Effector CD4-positive, alpha-beta T cell (primary cell): ENCODE measurements around the gene HLA-DRB1.
"Not testable (repeated sequence)": the region's sequence is repeated elsewhere in the genome, so short reads cannot be mapped to it uniquely, and the experiment has no call there.

ENCODE experiments used
- DNase-seq: peaks from one replicate; pipeline ENCODE4 v3.0.0-alpha.2; 2020

Gene HLA-DRB1

DNA sequence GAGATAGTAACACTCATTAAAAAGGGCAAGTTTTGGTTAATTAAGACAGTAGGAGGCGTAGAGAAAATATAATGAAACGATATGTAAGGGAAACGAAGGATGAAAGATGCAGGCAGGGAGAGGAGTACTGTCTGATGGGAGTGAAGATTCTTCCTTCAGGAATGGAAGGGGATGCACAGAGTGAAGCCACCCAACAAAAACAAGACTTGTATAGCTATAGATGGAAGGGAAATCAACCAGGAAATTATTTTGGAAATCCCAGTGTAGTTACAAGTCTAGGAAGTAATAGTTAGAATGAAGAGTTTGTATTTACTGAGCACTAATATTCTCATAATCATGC, 19.7 kb upstream of the HLA-DRB1 start:
- no peak for DNase-seq

DNA sequence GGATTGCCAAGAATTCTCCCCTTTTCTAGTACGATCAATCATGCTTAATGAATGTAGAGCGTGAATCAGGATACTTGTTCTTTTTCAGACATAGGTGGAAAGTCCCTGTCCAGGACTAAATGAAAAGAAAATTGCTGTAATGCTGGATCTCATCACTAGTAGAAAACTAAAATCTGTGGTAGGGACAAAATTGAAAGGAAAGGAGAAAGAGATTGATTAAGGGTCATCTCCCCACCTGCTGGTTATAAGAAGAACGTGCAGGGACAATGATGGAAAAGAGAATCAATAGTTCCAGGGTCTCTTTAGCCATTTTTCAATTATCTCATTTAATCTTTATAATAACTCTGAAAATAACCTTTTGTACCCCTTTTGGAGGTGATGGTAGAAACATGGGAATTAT, 18.7 kb upstream of the HLA-DRB1 start:
- no peak for DNase-seq

DNA sequence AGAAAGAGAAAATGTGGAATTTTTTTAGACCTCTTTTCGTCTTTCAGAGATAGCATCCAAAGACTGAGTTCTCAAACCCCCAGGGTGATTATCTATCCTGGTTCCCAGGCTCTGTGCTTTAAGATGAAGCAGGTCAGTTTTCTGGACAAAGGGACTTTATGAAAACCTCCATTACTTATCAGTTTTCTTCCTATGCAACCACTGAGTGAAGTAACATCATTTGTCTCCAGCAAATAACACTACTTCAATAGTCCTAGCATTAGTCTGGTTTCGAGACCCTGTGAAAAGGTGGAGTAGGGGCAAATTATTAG, 18.3 kb upstream of the HLA-DRB1 start:
- no peak for DNase-seq

- DNase-seq: no peak
Measured at GRCh38 chr6:32607263-32607987, 17.8 kb upstream of the HLA-DRB1 start.

DNA sequence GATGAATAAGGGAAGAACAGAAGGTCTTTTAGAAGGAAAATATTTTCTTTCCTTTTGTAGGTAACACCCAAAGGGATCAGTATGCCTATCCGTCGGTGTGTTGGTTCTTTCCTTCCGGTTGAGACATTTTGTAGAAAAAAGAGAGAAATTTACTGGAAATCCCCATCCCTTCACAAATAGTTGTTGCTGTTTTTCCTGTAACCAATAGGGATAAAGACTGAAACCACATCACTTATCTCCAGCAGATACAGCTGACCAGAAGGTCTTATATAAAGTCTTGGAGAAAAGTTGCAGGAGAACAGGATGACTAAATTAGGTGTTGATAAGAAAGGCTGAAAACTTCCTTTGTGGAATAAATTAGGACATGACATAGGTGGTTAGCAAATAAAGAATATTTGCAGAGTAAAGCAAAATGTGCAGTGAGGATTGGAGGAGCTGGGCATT, 14.8 kb upstream of the HLA-DRB1 start:
- DNase-seq: no peak

- no peak for DNase-seq
Measured at GRCh38 chr6:32603888-32604287, 14.2 kb upstream of the HLA-DRB1 start.

GRCh38 chr6:32603222-32603621, 13.6 kb upstream of the HLA-DRB1 start:
- no peak for DNase-seq

- DNase-seq: no peak
Measured at GRCh38 chr6:32602383-32602782, 12.7 kb upstream of the HLA-DRB1 start.

- no peak for DNase-seq
Measured at GRCh38 chr6:32597024-32597423, 7.4 kb upstream of the HLA-DRB1 start.

- not testable (repeated sequence) for DNase-seq
Measured at GRCh38 chr6:32590713-32591112, 1.1 kb upstream of the HLA-DRB1 start.

GRCh38 chr6:32588156-32588555, 1.5 kb downstream of the HLA-DRB1 start:
- DNase-seq: no peak

DNA sequence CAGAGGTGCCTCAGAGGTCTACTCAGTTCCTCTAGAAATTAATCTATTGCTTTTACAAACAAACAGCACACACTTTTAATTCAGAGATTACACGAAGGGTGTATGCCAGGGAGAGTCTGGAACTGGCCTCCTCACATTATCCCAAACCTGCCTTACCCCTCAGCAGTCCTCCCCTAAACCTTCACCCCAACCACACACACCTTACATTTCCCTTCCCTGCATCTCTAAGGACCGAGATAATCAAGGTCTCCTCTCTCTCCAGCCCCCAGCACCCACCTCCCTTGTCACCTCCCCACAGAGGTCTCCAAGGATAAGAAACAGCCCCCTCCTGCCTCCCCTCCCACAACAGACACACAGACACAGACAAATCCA, 6.1 kb downstream of the HLA-DRB1 start:
- no peak for DNase-seq

DNA sequence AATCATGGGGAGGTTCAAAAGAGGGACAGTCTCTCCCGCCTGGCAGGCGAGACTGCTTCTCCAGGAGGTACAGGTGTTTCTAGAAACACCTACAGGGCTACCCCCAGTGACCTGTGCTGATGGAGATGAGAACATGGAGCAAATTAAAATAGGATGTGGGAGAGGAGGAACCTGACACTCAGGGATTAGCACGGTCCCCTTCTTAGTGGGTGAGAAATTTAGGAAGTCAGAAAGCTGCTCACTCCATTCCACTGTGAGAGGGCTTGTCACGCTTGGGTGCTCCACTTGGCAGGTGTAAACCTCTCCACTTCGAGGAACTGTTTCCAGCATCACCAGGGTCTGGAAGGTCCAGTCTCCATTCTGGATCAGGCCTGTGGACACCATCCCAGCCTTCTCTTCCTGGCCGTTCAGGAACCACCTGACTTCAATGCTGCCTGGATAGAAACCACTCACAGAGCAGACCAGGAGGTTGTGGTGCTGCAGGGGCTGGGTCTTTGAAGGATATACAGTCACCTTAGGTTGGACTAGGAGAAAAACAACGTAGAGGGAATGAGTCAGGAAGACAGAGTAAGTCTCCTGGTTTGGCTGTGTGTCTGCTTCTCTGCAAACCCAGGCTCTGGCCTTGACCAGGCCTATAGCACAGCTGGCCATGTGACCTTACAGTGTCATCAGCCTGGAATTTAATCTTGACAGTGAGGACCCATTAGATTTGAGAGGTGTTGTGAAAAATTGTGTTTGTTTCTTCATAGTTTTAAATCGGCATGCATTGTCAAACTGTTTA, 8.1 kb downstream of the HLA-DRB1 start:
- DNase-seq: no peak

DNA sequence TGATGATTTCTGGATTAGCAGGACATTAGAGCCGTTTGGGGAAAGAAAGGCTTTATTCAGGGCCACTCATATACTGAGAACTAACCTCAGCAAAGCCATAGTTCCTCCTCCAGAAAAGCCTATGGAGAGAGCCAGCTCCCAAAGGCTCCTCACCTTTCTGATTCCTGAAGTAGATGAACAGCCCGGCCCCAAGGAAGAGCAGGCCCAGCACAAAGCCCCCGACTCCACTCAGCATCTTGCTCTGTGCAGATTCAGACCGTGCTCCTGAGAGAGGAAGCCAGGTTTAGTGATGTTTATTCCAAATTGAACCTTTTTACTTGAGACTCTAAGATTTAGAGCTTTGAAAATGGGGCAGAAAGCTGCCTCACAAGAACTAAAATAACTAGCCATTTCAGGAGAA, 9.1 kb downstream of the HLA-DRB1 start:
- DNase-seq: no peak

- DNase-seq: no peak
Measured at GRCh38 chr6:32578962-32579361, 10.7 kb downstream of the HLA-DRB1 start.

DNA sequence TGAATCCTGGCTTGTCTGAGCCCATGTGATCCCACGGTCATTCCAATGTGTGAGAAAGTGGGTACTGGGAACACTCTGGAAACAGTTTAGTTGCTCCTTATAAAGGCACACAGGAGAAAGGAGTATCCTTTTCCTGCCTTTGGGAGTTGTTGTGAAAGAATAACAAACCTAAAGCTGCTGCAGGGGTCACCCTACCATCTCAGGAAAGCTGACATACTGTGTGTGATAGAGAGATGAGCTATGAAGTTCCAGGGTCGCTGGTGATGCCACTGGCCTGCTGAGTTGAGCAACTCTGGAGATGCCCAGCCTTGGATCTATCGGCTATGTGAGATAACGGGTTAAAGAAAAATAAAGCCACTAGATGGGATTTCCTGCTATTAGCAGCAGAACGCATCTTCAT, 12.2 kb downstream of the HLA-DRB1 start:
- DNase-seq: not testable (repeated sequence)

GRCh38 chr6:32576250-32576649, 13.4 kb downstream of the HLA-DRB1 start:
- no peak for DNase-seq

DNA sequence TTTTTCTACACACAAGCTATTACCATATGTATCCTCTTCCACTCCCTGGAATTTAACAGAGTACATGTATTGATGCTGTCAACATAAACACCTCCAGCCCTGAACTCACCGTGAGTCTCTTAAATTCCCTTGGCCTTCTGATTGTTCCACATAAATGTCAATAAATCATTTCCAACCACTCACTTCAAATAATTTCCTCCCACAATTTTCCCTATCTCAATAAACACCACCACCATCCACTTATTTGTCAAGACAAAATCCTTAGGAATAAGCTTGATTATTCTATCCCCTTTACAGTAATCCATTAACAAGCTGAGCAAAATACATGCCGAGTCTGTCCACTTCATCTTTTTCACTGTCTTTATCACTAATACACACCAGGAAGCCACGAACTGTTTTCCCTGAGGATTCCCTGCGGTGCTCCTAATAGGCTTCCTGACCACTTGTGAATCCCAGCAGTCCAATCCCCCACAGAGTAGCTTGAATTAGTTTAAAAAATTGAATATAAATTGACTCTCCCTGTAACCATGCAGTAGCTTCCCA, 19.2 kb downstream of the HLA-DRB1 start:
- no peak for DNase-seq

DNA sequence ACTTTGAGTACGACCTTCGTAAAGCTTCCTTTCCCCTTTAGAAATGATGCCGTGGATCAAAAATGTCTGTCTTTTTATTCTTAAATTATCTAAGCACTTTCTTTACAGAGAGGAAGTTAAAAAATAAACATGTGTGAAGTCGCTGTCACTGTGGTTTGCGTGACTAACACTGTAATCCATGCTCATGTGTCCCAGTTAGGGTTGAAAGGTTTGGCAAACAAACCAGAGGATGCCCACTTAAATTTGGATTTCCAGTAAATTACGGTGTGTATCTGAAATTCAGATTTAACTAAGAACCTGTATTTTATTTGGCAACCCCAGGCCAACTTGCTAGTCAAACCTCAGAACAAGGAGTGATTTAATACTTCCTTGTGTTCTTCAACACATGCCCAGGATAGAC, 21.1 kb downstream of the HLA-DRB1 start:
- no peak for DNase-seq

GRCh38 chr6:32566957-32567356, 22.7 kb downstream of the HLA-DRB1 start:
- no peak for DNase-seq

DNA sequence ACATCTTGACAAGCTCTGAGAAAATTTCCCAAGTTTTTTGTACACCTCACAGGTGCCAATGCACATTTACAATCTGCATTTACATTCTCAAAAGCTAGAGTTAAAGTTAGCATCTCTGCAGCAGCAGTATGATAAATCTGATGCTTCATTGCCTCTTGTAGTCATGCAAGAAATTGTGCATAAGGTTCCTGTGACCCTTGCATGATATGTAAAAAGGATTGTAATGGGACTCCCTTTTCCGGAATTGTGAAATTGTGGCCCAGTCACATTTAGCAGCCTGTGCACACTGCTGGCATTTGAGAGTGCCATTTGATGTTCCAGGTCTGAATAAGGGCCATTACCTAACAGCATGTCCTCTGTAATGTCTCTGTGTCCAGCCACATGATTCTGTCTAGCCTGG, 24.1 kb downstream of the HLA-DRB1 start:
- no peak for DNase-seq

DNA sequence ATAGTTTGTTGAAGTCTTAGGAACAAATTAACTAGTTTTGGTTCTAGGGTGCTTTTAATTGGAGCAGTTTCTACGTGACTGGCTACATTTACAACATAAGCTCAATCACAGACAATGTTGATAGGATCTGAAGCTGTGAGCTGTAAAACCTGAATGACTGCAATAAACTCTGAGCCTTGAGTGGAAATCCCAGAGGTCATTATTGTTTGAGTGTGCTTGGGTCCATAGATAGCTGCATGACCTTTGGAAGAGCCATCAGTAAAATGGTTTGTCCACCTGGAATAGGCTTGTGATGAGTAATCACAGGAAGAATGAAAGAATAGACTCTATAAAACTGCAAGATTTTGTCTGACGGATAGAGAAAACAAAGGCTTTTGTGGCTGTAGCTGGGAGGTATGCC, 26.7 kb downstream of the HLA-DRB1 start:
- DNase-seq: no peak

DNA sequence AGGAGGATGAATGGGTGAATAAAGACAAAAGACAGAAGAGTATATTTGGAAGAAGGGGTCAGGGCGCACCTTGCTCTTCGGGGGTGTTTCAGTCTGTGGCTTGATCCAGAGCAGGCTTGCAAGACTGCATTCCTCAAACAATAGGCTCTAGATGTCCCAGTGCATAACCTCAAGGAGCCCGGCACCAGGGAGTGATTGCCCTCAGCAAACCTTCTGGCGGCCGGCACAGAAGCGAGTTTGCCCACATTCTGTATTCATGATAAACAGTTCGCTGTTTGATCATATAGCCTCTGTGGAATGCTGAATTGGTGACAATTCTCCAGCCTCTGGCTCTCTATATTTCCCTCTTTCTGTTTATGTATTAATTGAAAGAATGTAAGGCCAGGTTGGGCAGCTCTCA, 29.9 kb downstream of the HLA-DRB1 start:
- DNase-seq: no peak

- DNase-seq: no peak
Measured at GRCh38 chr6:32558426-32559057, 31.1 kb downstream of the HLA-DRB1 start.
